Measurements from ENCODE around the gene TXNIP.

Gene TXNIP

DNA sequence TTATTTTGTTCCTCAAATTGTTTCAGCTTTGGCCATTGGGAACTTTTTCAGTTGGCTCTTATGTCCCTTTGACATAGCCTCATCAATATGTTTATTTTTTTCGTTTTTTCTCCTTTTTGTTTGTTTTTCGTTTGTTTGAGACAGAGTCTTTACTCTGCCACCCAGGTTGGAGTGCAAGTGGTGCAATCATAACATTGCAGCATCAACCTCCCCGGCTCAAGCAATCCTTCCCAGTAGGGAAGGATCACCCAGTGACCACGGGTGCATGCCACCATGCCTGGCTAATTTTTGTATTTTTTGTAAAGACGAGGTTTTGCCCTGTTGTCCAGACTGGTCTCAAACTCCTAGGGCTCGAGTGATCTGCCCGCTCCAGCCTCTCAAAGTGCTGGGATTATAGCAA lies 23.8 kb downstream of the TXNIP start:
- no peak overlapping the region for H4K12ac ChIP-seq (ENCODE audit: low read depth, low read length)
- H3K79me1 ChIP-seq (ENCODE audit: low read length): no peaks in the 10 kb centered on the region
- no peak overlapping the region for H2BK120ac ChIP-seq (ENCODE audit: insufficient read depth, low read length, poor library complexity)
- no peak overlapping the region for H3K4ac ChIP-seq (ENCODE audit: low read depth, low read length)
- H3K27ac ChIP-seq (ENCODE audit: low read depth, low read length): no peak overlapping the region
- no peaks in the 10 kb centered on the region for H3K79me2 ChIP-seq (ENCODE audit: control insufficient read depth, insufficient read depth, low read length, poor library complexity)
- no peak overlapping the region for H3K4me3 ChIP-seq (ENCODE audit: low read depth, low read length)
- no peak overlapping the region for H4K91ac ChIP-seq (ENCODE audit: low read depth, low read length)
- no peak overlapping the region for H3K9ac ChIP-seq (ENCODE audit: low read length)
- no peak overlapping the region for H3K18ac ChIP-seq (ENCODE audit: low read length)
- no peak overlapping the region for H2BK5ac ChIP-seq (ENCODE audit: low read depth, low read length, poor library complexity)
- H3K27me3 ChIP-seq (ENCODE audit: insufficient read depth, low read length): no peaks in the 10 kb centered on the region
- no CpG with 5 or more reads among the region's 7 CpGs for WGBS (ENCODE audit: extremely low coverage, insufficient coverage, insufficient read length)
- H3K23ac ChIP-seq (ENCODE audit: low read length): no peak overlapping the region
- H2AFZ ChIP-seq (ENCODE audit: insufficient read depth, low read length, poor library complexity): no peak overlapping the region
- H3K36me3 ChIP-seq (ENCODE audit: control insufficient read depth in 1 of 2, insufficient read depth in 2 of 2, low read length in 2 of 2): no peaks in the 10 kb centered on the region
- no peak overlapping the region for H4K8ac ChIP-seq (ENCODE audit: low read depth, low read length)
- no peak overlapping the region for H3K4me2 ChIP-seq (ENCODE audit: low read length)
- H2BK12ac ChIP-seq (ENCODE audit: low read length): no peak overlapping the region
- no peaks in the 10 kb centered on the region for H3K9me3 ChIP-seq (ENCODE audit: insufficient read depth, low read depth, low read length)
- H3K14ac ChIP-seq (ENCODE audit: low read length): no peak overlapping the region
- DNase-seq: no peak
- no peak overlapping the region for H2AK5ac ChIP-seq (ENCODE audit: low read length)
- no peaks in the 10 kb centered on the region for H3K4me1 ChIP-seq (ENCODE audit: control insufficient read depth in 1 of 2, insufficient read depth in 2 of 2, low read length in 2 of 2)

- DNase-seq: no peak
- Histone ChIP-seq H3K4me2 (ENCODE audit: low read length) (no peak overlapping the region), H4K12ac (ENCODE audit: low read depth, low read length) (no peak overlapping the region), H4K8ac (ENCODE audit: low read depth, low read length) (no peak overlapping the region), H3K14ac (ENCODE audit: low read length) (no peak overlapping the region), H2BK5ac (ENCODE audit: low read depth, low read length, poor library complexity) (no peak overlapping the region), H2AFZ (ENCODE audit: insufficient read depth, low read length, poor library complexity) (no peak overlapping the region), H3K27ac (ENCODE audit: low read depth, low read length) (no peak overlapping the region), H3K79me1 (ENCODE audit: low read length) (peaks cover 6% of the 10 kb centered on the region), H3K4ac (ENCODE audit: low read depth, low read length) (no peak overlapping the region), H3K79me2 (ENCODE audit: control insufficient read depth, insufficient read depth, low read length, poor library complexity) (no peaks in the 10 kb centered on the region), H3K9ac (ENCODE audit: low read length) (no peak overlapping the region), H3K9me3 (ENCODE audit: insufficient read depth, low read depth, low read length) (no peaks in the 10 kb centered on the region), H3K18ac (ENCODE audit: low read length) (no peak overlapping the region), H2BK120ac (ENCODE audit: insufficient read depth, low read length, poor library complexity) (no peak overlapping the region), H4K91ac (ENCODE audit: low read depth, low read length) (no peak overlapping the region), H2BK12ac (ENCODE audit: low read length) (no peak overlapping the region), H3K23ac (ENCODE audit: low read length) (no peak overlapping the region), H3K36me3 (ENCODE audit: control insufficient read depth in 1 of 2, insufficient read depth in 2 of 2, low read length in 2 of 2) (no peaks in the 10 kb centered on the region), H3K4me1 (ENCODE audit: control insufficient read depth in 1 of 2, insufficient read depth in 2 of 2, low read length in 2 of 2) (peaks cover under 1 to 5% of the 10 kb centered on the region in 2 experiments), H3K27me3 (ENCODE audit: insufficient read depth, low read length) (peaks cover 5% of the 10 kb centered on the region), H2AK5ac (ENCODE audit: low read length) (no peak overlapping the region), H3K4me3 (ENCODE audit: low read depth, low read length) (no peak overlapping the region)
- no CpG with 5 or more reads among the region's 2 CpGs for WGBS (ENCODE audit: extremely low coverage, insufficient coverage, insufficient read length)
Observed at GRCh38 chr1:145967288-145967687, 29.1 kb downstream of the TXNIP start.

DNA sequence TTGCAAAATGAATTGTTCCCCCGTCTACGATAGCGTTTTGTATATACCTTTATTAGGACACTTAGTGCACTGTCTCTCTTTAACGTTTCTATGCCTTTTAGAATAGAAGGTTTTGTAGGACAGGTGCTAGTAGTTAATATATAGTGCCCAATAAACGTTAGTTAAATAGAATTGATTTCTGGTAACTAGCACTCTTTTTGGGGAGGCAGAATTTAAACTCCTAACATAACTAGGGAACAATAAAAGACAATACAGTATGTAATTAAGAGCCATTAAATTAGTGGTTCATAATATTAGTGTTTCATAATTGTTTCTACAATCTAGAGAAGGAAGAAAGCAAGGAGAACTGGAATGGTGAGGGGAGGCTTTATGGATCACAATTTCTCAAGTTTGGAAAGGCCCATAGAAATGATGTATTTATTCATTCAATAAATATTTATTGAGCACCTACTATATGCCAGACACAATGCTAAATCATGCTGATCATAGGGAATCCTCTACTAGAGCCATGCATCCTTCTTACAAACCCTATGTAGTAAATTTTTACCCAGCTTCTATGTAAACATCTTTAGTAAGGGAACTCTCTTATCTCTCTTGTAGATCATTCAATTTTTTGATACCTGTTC lies 31.1 kb downstream of the TXNIP start:
- Histone ChIP-seq H3K36me3 (ENCODE audit: control insufficient read depth in 1 of 2, insufficient read depth in 2 of 2, low read length in 2 of 2) (no peaks in the 10 kb centered on the region), H3K23ac (ENCODE audit: low read length) (no peak overlapping the region), H3K4me3 (ENCODE audit: low read depth, low read length) (no peak overlapping the region), H2AFZ (ENCODE audit: insufficient read depth, low read length, poor library complexity) (no peak overlapping the region), H3K9me3 (ENCODE audit: insufficient read depth, low read depth, low read length) (no peaks in the 10 kb centered on the region), H3K27me3 (ENCODE audit: insufficient read depth, low read length) (peaks cover 24% of the 10 kb centered on the region), H3K27ac (ENCODE audit: low read depth, low read length) (no peak overlapping the region), H3K4me1 (ENCODE audit: control insufficient read depth in 1 of 2, insufficient read depth in 2 of 2, low read length in 2 of 2) (peaks cover 14 to 21% of the 10 kb centered on the region in 2 experiments), H3K79me1 (ENCODE audit: low read length) (peaks cover 6% of the 10 kb centered on the region), H4K12ac (ENCODE audit: low read depth, low read length) (no peak overlapping the region), H3K79me2 (ENCODE audit: control insufficient read depth, insufficient read depth, low read length, poor library complexity) (no peaks in the 10 kb centered on the region), H2AK5ac (ENCODE audit: low read length) (no peak overlapping the region), H4K8ac (ENCODE audit: low read depth, low read length) (no peak overlapping the region), H3K4ac (ENCODE audit: low read depth, low read length) (no peak overlapping the region), H3K18ac (ENCODE audit: low read length) (no peak overlapping the region), H2BK120ac (ENCODE audit: insufficient read depth, low read length, poor library complexity) (no peak overlapping the region), H2BK5ac (ENCODE audit: low read depth, low read length, poor library complexity) (no peak overlapping the region), H4K91ac (ENCODE audit: low read depth, low read length) (no peak overlapping the region), H3K9ac (ENCODE audit: low read length) (no peak overlapping the region), H3K4me2 (ENCODE audit: low read length) (peak overlapping the region; percentile 66), H2BK12ac (ENCODE audit: low read length) (no peak overlapping the region), H3K14ac (ENCODE audit: low read length) (no peak overlapping the region)
- no CpG with 5 or more reads among the region's 5 CpGs for WGBS (ENCODE audit: extremely low coverage, insufficient coverage, insufficient read length)
- DNase-seq: no peak

DNA sequence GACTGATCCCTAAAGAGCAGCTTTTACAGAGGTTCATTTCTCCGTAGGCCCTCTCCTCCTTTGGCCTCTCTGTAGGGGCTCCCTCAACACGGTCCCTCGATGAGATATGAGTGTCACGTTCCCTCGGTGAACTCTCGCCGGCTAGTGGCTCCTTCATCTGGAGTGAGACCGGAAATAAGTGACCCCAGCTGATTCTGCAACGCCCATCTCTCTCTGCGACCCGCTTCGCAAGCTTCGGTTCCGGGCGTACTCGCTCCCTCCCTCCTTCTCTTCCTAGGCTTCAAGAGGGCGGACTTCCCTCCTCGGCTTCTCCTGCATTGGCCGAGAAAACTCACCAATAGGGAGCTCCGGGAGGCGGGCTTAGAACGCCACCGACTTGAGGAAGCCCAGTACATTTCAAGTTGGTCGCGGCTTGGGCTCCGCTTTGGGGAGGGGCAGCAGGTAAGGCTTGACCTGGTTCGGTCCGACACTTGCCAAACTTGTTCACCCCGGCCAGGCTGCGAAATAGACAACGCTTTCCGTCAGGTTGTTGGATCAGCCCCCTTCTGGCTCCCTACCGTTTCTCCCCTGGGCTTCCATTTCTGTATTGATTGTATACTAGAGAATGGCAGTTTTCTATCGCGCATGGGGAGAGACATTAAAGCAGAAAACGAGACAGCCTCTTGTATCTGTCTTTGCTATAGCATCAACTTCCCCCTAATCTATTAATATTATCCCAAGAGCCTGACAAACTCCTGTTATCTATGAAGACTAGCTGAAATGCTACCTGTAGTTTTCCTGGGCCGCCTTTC lies 31.9 kb downstream of the TXNIP start, which contains the start of the genes ANKRD34A and POLR3GL:
TSS of gene ANKRD34A (minus strand) at position 248 of the 791 bp plus-strand sequence. CDS start 2,816 bp downstream, outside the sequence.
TSS of gene POLR3GL (plus strand) at position 363 of the 791 bp plus-strand sequence. CDS start 10,176 bp downstream, outside the sequence.
- peak within 1 kb of the TSS; percentile 27 for H3K18ac ChIP-seq (ENCODE audit: low read length)
- H3K27ac ChIP-seq (ENCODE audit: low read depth, low read length): no peak within 1 kb of the TSS
- peaks cover 30% of the 10 kb centered on the region for H3K27me3 ChIP-seq (ENCODE audit: insufficient read depth, low read length)
- H4K8ac ChIP-seq (ENCODE audit: low read depth, low read length): peak within 1 kb of the TSS; percentile 95
- H3K79me2 ChIP-seq (ENCODE audit: control insufficient read depth, insufficient read depth, low read length, poor library complexity): no peaks in the 10 kb centered on the region
- peak within 1 kb of the TSS; percentile 63 for H2BK120ac ChIP-seq (ENCODE audit: insufficient read depth, low read length, poor library complexity)
- peaks cover 2% of the 10 kb centered on the region for H3K9me3 ChIP-seq (ENCODE audit: insufficient read depth, low read depth, low read length)
- peak within 1 kb of the TSS; percentile 66 for H3K4me2 ChIP-seq (ENCODE audit: low read length)
- H3K4me1 ChIP-seq (ENCODE audit: control insufficient read depth in 1 of 2, insufficient read depth in 2 of 2, low read length in 2 of 2): peaks cover 14 to 24% of the 10 kb centered on the region in 2 experiments
- H4K12ac ChIP-seq (ENCODE audit: low read depth, low read length): peak within 1 kb of the TSS; percentile 73
- H2BK5ac ChIP-seq (ENCODE audit: low read depth, low read length, poor library complexity): no peak within 1 kb of the TSS
- no peak within 1 kb of the TSS for H3K23ac ChIP-seq (ENCODE audit: low read length)
- DNase-seq: peak; percentile 97 to 98
- peak within 1 kb of the TSS; percentile 39 for H4K91ac ChIP-seq (ENCODE audit: low read depth, low read length)
- no peaks in the 10 kb centered on the region for H3K36me3 ChIP-seq (ENCODE audit: control insufficient read depth in 1 of 2, insufficient read depth in 2 of 2, low read length in 2 of 2)
- peaks cover 6% of the 10 kb centered on the region for H3K79me1 ChIP-seq (ENCODE audit: low read length)
- H2AK5ac ChIP-seq (ENCODE audit: low read length): no peak within 1 kb of the TSS
- H2BK12ac ChIP-seq (ENCODE audit: low read length): no peak within 1 kb of the TSS
- peak within 1 kb of the TSS; percentile 47 for H3K4ac ChIP-seq (ENCODE audit: low read depth, low read length)
- whole genome bisulfite sequencing (ENCODE audit: extremely low coverage, insufficient coverage, insufficient read length): no CpG with 5 or more reads among the region's 37 CpGs
- H3K9ac ChIP-seq (ENCODE audit: low read length): peak within 1 kb of the TSS; percentile 11
- peak within 1 kb of the TSS; percentile 56 for H3K14ac ChIP-seq (ENCODE audit: low read length)
- H2AFZ ChIP-seq (ENCODE audit: insufficient read depth, low read length, poor library complexity): peak within 1 kb of the TSS; percentile 91
- H3K4me3 ChIP-seq (ENCODE audit: low read depth, low read length): peak within 1 kb of the TSS; percentile 74
